BJ (cell line): ENCODE results near the gene NPPC. TPM values are rescaled to one million over a fixed set of nuclear protein-coding genes. Genes with fewer than 3 reads are reported as not detected.

Experiments used
- CTCF ChIA-PET: fragments of 350-600 bp; formaldehyde crosslinking; extraction: SDS; loops from one replicate; lab custom pipeline; 2021; ENCODE audit warnings: antibody characterized with exemption, inconsistent platforms; lab: Yijun Ruan, JAX
- POLR2A ChIA-PET: fragments of 300-600 bp; sonication (Branson Sonifier 250); formaldehyde crosslinking; extraction: SDS; loops from one replicate; lab custom pipeline; 2021; ENCODE audit warnings: antibody characterized with exemption; lab: Charles Lee
- DNase-seq: peaks from one replicate; pipeline ENCODE4 v3.0.0-alpha.2; 2011; ENCODE audit warnings: low read depth
- H3K27me3 ChIP-seq: 2 replicates; pipeline ENCODE4 v1.6.0; 2011; ENCODE audit warnings: low read length; ENCODE audit not compliant: control insufficient read depth, insufficient read depth
- H3K36me3 ChIP-seq: 2 replicates; pipeline ENCODE4 v1.5.1; 2011; ENCODE audit warnings: low read length; ENCODE audit not compliant: control insufficient read depth, insufficient read depth
- H3K4me3 ChIP-seq: 2 replicates; pipeline ENCODE4 v1.5.1; 2011; ENCODE audit warnings: low read depth, mild to moderate bottlenecking, control low read depth, low read length
- CTCF ChIP-seq: IDR thresholded peaks from 2 replicates; pipeline ENCODE4 v1.5.1; 2011; ENCODE audit warnings: low read depth, mild to moderate bottlenecking, control low read depth, inconsistent platforms, low read length, moderate library complexity; ENCODE audit not compliant: insufficient read depth
- polyA plus RNA-seq: library from polyadenylated mRNA; depleted of rRNA; stranded (reverse); fragments of >200 nt; gene quantifications from 2 replicates; pipeline ENCODE4 v1.2.3, GENCODE V29; 2011

Gene NPPC
- polyA plus RNA-seq, 1 experiment = not detected

- ChIA-PET CTCF (interaction anchor here (1.1 to 13.5 kb wide), 8 partner anchors 9 to 441 kb away, joined by 3 to 186 read pairs (median 20); no protein-coding TSS in a partner anchor), POLR2A (no interaction called here)
- Histone ChIP-seq H3K4me3 (no peak overlapping the region), H3K27me3 (peaks cover 28% of the 10 kb centered on the region), H3K36me3 (no peaks in the 10 kb centered on the region)
- DNase-seq = no peak
- no peak for TF ChIP-seq CTCF
Measured at GRCh38 chr2:231923010-231923344, 3.2 kb downstream of the NPPC start.

- Histone ChIP-seq H3K36me3 (no peaks in the 10 kb centered on the region), H3K4me3 (no peak overlapping the region), H3K27me3 (peaks cover 24% of the 10 kb centered on the region)
- POLR2A ChIA-PET = no interaction called here
- TF ChIP-seq CTCF = no peak
- CTCF ChIA-PET = interaction anchor here (0.7 to 13.5 kb wide), 6 partner anchors 8 to 517 kb away, joined by 3 to 186 read pairs (median 43); no protein-coding TSS in a partner anchor
- DNase-seq = no peak
Measured at GRCh38 chr2:231922311-231923009, 3.7 kb downstream of the NPPC start.

GRCh38 chr2:231920795-231921194, 5.4 kb downstream of the NPPC start:
- Histone ChIP-seq H3K36me3 (no peaks in the 10 kb centered on the region), H3K27me3 (peaks cover 18% of the 10 kb centered on the region), H3K4me3 (no peak overlapping the region)
- TF ChIP-seq CTCF = no peak
- CTCF ChIA-PET = interaction anchor here (0.7 to 13.5 kb wide), 9 partner anchors 10 to 521 kb away, joined by 3 to 186 read pairs (median 4); no protein-coding TSS in a partner anchor
- POLR2A ChIA-PET = no interaction called here
- DNase-seq = no peak

- Histone ChIP-seq H3K4me3 (no peak overlapping the region), H3K27me3 (peaks cover 16% of the 10 kb centered on the region), H3K36me3 (no peaks in the 10 kb centered on the region)
- ChIA-PET POLR2A (no interaction called here), CTCF (interaction anchor here (0.6 to 13.5 kb wide), 9 partner anchors 10 to 519 kb away, joined by 3 to 186 read pairs (median 4); no protein-coding TSS in a partner anchor)
- TF ChIP-seq CTCF = no peak
- no peak for DNase-seq
Measured at GRCh38 chr2:231920366-231920765, 5.8 kb downstream of the NPPC start.

- CTCF ChIA-PET = interaction anchor here (0.7 to 13.5 kb wide), 3 partner anchors 11 to 406 kb away, joined by 3 to 186 read pairs (median 68); no protein-coding TSS in a partner anchor
Measured at GRCh38 chr2:231919341-231920035, 6.7 kb downstream of the NPPC start.

More at GRCh38 chr2:231919341-231920035, 6.7 kb downstream of the NPPC start:
- no peaks in the 10 kb centered on the region for H3K36me3 ChIP-seq
- no peak overlapping the region for H3K4me3 ChIP-seq
- POLR2A ChIA-PET = no interaction called here
- no peak for DNase-seq
- H3K27me3 ChIP-seq = peaks cover 16% of the 10 kb centered on the region
- no peak for TF ChIP-seq CTCF
